ENCODE measurements around the gene STIM1.

The STIM1 gene

GRCh38 chr11:3925513-3925912 is 70.0 kb downstream of the STIM1 start:
- DNase-seq, result no peak

- no peak for DNase-seq
Measured at GRCh38 chr11:3926458-3927095, 71.1 kb downstream of the STIM1 start.

- no peak for DNase-seq
Measured at GRCh38 chr11:3927129-3927796, 71.8 kb downstream of the STIM1 start.

GRCh38 chr11:3929232-3929631 is 73.8 kb downstream of the STIM1 start:
- no peak for DNase-seq

GRCh38 chr11:3929649-3930048 is 74.2 kb downstream of the STIM1 start:
- no peak for DNase-seq

GRCh38 chr11:3932698-3933097 is 77.2 kb downstream of the STIM1 start:
- DNase-seq, result no peak

- DNase-seq, result no peak
Measured at GRCh38 chr11:3933165-3933628, 77.7 kb downstream of the STIM1 start.

- no peak for DNase-seq
Measured at GRCh38 chr11:3934658-3935057, 79.2 kb downstream of the STIM1 start.

- DNase-seq, result no peak
Measured at GRCh38 chr11:3936517-3936916, 81.1 kb downstream of the STIM1 start.

- no peak for DNase-seq
Measured at GRCh38 chr11:3939211-3939610, 83.7 kb downstream of the STIM1 start.

GRCh38 chr11:3939651-3940190 is 84.3 kb downstream of the STIM1 start:
- DNase-seq, result no peak

- DNase-seq, result no peak
Measured at GRCh38 chr11:3942160-3942955, 86.9 kb downstream of the STIM1 start.

GRCh38 chr11:3942956-3943497 is 87.6 kb downstream of the STIM1 start:
- no peak for DNase-seq

GRCh38 chr11:3944198-3944597 is 88.7 kb downstream of the STIM1 start:
- no peak for DNase-seq

GRCh38 chr11:3946455-3947017 is 91.1 kb downstream of the STIM1 start:
- DNase-seq, result no peak

GRCh38 chr11:3947061-3947460 is 91.6 kb downstream of the STIM1 start:
- DNase-seq, result no peak

GRCh38 chr11:3949125-3949524 is 93.7 kb downstream of the STIM1 start:
- no peak for DNase-seq

- no peak for DNase-seq
Measured at GRCh38 chr11:3950996-3951660, 95.7 kb downstream of the STIM1 start.

GRCh38 chr11:3952715-3953114 is 97.3 kb downstream of the STIM1 start:
- no peak for DNase-seq

GRCh38 chr11:3953327-3953726 is 97.9 kb downstream of the STIM1 start:
- DNase-seq, result no peak

- no peak for DNase-seq
Measured at GRCh38 chr11:3954448-3955298, 99.2 kb downstream of the STIM1 start.

- DNase-seq, result no peak
Measured at GRCh38 chr11:3955299-3955665, 99.8 kb downstream of the STIM1 start.

Data from NCI-H526 treated with DMSO at 0.1 percent for 48 hours (cell line).